ENCODE results near the gene ADD2. TPM values are rescaled to one million over a fixed set of nuclear protein-coding genes. Genes with fewer than 3 reads are reported as not detected.

ADD2 gene
- total RNA-seq, 1 experiment from 2014 or later = 24.3 TPM

GRCh38 chr2:70674636-70675430 is 93.2 kb downstream of the ADD2 start:
- no peak for DNase-seq (ENCODE audit: low spot score)

- no peak for DNase-seq (ENCODE audit: low spot score)
These were observed 94.9 kb downstream of the ADD2 start for GRCh38 chr2:70673041-70673647.

- no peak for DNase-seq (ENCODE audit: low spot score)
These were observed 96.8 kb downstream of the ADD2 start for GRCh38 chr2:70671092-70671675.

DNA sequence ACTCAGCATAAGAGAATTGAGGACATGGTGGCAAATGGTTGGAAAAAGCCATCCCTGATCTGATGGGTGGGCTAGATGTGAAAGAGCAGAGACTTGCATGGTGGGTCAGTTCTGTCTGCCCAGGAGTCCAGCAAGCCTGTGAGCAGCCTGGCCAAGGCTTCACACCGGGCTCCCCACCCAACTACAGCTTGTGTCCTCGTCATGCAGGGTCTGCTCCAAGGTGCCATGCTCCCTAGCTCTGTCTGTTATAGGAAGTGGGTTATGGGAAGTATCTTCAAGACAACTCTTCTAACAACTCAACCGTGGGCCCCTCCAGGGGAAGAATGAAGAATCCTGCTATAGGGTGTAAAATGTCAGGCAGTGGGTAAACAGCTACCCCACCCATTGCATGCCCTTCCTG is 97.4 kb downstream of the ADD2 start:
- no peak for DNase-seq (ENCODE audit: low spot score)

DNA sequence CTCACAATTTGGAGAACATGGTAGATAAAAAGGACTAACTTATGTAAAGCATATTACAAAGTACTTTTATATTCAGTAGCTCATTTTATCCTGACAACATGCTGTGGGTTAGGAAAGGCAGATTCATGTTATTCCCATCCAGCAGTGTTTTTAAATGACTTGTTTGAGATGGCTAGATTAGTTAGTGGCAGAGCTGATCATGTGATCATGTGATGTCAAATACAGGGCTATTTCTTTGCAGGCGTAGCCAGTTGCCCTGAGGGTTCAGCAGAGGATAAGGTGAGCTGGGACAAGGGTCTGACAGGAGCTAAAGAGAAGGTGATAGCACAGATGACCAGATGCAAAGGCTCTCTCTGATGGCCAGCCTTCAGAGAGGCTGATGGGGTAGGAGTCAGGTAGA is 97.8 kb downstream of the ADD2 start:
- no peak for DNase-seq (ENCODE audit: low spot score)

DNA sequence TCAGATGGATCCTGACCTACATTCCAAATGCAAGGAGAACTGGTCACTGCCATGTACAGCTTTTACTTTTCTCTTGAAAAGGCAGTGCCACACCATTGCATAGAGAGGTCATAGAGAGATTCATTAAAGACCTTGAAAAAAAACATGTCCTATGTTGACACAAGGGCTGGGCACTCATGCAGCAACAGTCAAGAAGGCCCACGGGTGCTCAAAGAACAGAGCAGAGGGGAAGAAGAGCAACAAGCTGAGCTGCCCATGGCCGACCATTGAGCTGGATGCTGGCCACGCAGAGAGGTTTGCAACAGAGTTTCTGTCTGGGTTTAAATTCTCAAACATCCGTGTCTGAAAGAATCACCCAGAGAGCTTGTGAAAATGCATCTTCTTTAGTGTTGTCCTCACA is 99.1 kb downstream of the ADD2 start:
- no peak for DNase-seq (ENCODE audit: low spot score)

DNA sequence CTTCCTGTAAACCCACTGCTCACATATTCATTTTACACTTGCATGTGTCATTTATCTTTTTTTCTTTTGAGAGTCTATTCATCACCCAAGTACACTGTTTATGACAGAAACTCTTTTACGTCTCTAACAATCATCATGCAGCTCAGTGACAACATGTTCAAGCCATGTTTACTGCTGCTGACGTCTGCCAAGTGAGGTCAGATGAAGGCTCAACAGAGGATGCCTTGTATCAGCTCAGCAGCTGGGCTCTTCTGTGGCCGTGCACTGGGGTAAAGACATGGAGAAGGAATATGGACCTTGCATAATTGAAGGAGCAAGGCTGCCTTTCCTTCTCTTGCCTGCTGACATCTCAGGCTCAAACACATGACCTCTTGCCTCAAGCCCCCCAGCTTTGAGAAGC is 99.6 kb downstream of the ADD2 start:
- no peak for DNase-seq (ENCODE audit: low spot score)

DNA sequence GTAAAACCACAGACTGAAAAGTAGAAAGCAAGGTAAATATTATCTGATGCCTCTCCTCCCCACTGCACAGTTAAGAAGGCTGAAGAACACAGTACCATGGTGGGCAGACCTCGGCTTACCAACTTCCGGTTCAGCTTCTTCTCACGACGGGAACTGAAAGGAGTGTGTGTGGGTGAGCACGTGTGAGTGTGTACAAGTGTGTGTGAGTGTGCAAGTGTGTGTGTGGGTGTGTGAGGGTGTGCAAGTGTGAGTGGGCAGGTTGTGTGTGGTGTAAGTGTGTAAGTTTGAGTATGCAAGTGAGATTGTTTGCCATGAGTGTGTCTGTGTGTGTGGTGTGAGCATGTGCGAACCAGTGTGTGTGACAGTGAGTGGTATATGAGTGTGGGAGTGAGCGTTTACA is 103.5 kb downstream of the ADD2 start:
- DNase-seq (ENCODE audit: low spot score) = no peak

GRCh38 chr2:70663411-70663810 is 104.6 kb downstream of the ADD2 start:
- no peak for DNase-seq (ENCODE audit: low spot score)

DNA sequence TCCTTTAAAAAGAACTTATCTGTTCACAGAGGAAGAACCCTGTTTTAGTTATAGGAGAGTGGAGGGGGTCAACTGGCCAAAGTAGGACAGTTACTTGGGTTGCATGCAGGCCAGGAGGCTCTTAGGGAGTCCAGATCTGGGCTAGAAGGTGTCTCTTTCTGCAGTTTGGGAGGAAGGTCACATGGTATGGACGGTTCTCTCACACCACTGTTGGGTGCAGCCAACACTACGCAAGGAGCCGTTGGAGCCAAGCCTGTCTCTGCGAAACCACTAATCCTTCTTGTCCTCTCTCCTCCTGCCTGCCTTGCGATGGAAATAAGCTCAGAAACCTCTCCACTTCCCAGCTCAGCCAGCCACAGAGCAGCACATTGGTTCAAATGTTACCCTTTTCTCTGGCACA is 108.4 kb downstream of the ADD2 start:
- no peak for DNase-seq (ENCODE audit: low spot score)

- no peak for DNase-seq (ENCODE audit: low spot score)
These were observed 109.5 kb downstream of the ADD2 start for GRCh38 chr2:70658476-70658875.

- no peak for DNase-seq (ENCODE audit: low spot score)
These were observed 110.8 kb downstream of the ADD2 start for GRCh38 chr2:70657246-70657645.

GRCh38 chr2:70656421-70657010 is 111.5 kb downstream of the ADD2 start:
- DNase-seq (ENCODE audit: low spot score) = no peak

- no peak for DNase-seq (ENCODE audit: low spot score)
These were observed 112.2 kb downstream of the ADD2 start for GRCh38 chr2:70655786-70656185.

DNA sequence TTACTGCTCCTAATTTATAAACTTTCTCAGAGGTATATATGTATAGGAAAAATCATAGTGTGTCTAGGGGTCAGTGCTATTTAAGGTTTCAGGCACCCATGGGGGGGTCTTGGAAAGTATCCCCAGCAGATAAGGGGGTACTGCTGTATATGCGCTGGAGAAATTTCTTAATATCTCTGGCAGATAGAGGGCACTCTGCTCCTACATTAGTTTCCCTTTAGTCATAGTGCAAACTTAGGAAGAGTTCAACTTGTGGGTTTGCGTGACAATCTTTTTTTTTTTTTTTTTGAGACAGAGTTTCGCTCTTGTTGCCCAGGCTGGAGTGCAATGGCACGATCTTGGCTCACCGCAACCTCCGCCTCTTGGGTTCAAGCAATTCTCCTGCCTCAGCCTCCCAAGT is 112.8 kb downstream of the ADD2 start:
- peak; percentile 35 for DNase-seq (ENCODE audit: low spot score)

- no peak for DNase-seq (ENCODE audit: low spot score)
These were observed 116.3 kb downstream of the ADD2 start for GRCh38 chr2:70651727-70652126.

DNA sequence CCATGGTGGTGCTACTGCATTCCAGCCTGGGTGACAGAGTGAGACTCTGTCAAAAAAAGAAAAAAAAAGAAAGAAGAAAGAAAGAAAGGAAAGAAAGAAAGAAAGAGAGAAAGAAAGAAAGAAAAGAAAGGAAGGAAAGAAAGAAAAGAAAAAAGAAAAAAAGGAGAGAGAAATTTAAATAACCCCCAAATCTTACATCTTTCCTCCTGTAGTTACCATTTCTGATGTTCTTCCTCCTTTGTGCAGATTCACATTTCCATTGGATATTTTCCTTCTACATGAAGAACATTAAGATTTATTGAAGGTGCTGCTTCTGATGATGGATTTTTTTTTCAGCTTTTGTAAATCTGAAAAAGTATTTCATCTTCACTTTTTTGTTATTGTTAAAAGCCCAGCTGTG is 117.0 kb downstream of the ADD2 start:
- DNase-seq (ENCODE audit: low spot score) = no peak

GRCh38 chr2:70648961-70649360 is 119.0 kb downstream of the ADD2 start:
- no peak for DNase-seq (ENCODE audit: low spot score)

GRCh38 chr2:70647873-70648481 is 120.0 kb downstream of the ADD2 start:
- DNase-seq (ENCODE audit: low spot score) = peak; percentile 65

- DNase-seq (ENCODE audit: low spot score) = no peak
These were observed 121.6 kb downstream of the ADD2 start for GRCh38 chr2:70646420-70646818.

- peak; percentile 26 for DNase-seq (ENCODE audit: low spot score)
These were observed 122.1 kb downstream of the ADD2 start for GRCh38 chr2:70645733-70646419.

- peak; percentile 25 for DNase-seq (ENCODE audit: low spot score)
These were observed 124.3 kb downstream of the ADD2 start for GRCh38 chr2:70643715-70644114.

Data from H4 (cell line).